SU-DHL-6 (cell line): ENCODE results near the gene KCNJ9.

Experiments used
- EZH2phosphoT487 ChIP-seq: fragments of 200-600 bp; sonication (generic), shearing (Covaris generic); conservative IDR thresholded peaks from 2 replicates; pipeline ENCODE4 v1.6.1; 2018; ENCODE audit warnings: mild to moderate bottlenecking, antibody characterized with exemption, low read length, moderate library complexity, mixed read lengths
- TF ChIP-seq, protein P1 (sequence below): fragments of 200-600 bp; sonication (generic); IDR thresholded peaks from one replicate; pipeline ENCODE4 v1.5.1; 2017; ENCODE audit warnings: antibody characterized with exemption, mild to moderate bottlenecking, low read length, moderate library complexity; ENCODE audit not compliant: insufficient read depth, poor library complexity, severe bottlenecking

DNA sequence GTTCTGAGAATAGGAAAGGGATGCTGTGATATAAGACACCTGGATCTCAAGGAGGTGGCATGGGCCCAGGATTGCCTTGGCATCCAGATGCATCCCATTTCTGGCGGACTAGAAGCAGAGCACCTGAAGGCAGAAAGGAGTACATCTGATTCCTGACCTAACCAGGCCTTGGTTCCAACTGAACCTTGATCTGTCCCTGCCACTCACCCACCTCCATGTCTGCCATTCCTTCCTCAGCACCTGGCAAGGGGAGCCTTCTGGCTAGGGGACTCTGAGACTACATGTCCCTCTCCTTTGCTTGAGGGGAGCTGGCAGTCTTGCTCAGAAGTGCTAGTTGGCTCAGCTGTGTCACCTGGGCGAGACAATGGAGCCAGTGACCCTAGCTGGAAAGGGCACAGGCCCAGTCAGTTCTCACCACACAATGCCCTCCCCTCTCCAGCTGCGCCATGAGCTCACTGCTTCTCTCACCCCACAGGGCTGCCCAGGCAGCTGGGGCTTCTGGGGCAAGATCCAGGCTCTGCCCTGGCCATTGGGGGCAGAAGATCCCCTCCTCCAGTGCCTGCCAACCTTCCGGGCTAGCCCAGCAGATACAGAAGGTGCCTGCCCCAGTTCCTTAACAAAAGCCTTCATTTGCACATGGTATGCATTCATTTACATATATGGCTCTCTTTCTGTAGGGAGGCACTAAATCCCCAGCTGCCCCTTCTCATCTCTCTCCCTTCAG is 14.2 kb downstream of the KCNJ9 start:
- TF ChIP-seq, protein P1, sequence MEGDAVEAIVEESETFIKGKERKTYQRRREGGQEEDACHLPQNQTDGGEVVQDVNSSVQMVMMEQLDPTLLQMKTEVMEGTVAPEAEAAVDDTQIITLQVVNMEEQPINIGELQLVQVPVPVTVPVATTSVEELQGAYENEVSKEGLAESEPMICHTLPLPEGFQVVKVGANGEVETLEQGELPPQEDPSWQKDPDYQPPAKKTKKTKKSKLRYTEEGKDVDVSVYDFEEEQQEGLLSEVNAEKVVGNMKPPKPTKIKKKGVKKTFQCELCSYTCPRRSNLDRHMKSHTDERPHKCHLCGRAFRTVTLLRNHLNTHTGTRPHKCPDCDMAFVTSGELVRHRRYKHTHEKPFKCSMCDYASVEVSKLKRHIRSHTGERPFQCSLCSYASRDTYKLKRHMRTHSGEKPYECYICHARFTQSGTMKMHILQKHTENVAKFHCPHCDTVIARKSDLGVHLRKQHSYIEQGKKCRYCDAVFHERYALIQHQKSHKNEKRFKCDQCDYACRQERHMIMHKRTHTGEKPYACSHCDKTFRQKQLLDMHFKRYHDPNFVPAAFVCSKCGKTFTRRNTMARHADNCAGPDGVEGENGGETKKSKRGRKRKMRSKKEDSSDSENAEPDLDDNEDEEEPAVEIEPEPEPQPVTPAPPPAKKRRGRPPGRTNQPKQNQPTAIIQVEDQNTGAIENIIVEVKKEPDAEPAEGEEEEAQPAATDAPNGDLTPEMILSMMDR: no peak
- TF ChIP-seq EZH2phosphoT487: no peak
